ENCODE results near the gene IL22RA2. TPM values are rescaled to one million over a fixed set of nuclear protein-coding genes. Genes with fewer than 3 reads are reported as not detected.

The IL22RA2 gene
- total RNA-seq, 1 experiment from 2014 or later, result not detected

GRCh38 chr6:137149035-137149393, 24.4 kb downstream of the IL22RA2 start:
- Histone ChIP-seq H3K36me3 (ENCODE audit: control insufficient read depth, insufficient read depth, low read length) (no peaks in the 10 kb centered on the region), H3K9me3 (ENCODE audit: control insufficient read depth, insufficient read depth, low read depth, low read length) (no peaks in the 10 kb centered on the region), H3K4me3 (ENCODE audit: low read depth in 2 of 2, low read length in 2 of 2) (no peak overlapping the region), H3K27me3 (ENCODE audit: control insufficient read depth, insufficient read depth, low read length) (no peaks in the 10 kb centered on the region; the same call in 1 of the 2 replicates), H3K4me1 (ENCODE audit: control insufficient read depth, insufficient read depth, low read length) (no peaks in the 10 kb centered on the region), H3K27ac (ENCODE audit: low read length) (no peak overlapping the region)
- intact Hi-C loops (cut with micrococcal nuclease; ENCODE audit: unreplicated experiment), result no loop called here
- ChIA-PET CTCF (no interaction called here), POLR2A (no interaction called here)
- no peak for DNase-seq (ENCODE audit: low read depth, low spot score)
- in situ Hi-C loops (cut with HindIII; ENCODE audit: low pct_unique_long_range_greater_than_20kb, low sequenced_read_pairs), result no loop called here
- ATAC-seq, result no peak
- no TSS peak for BruUV-seq (replicated peaks)
- TF ChIP-seq REST (IDR thresholded peaks at IDR 0.05; ENCODE audit: insufficient read depth in 1 of 2, low read depth in 2 of 2, low read length in 1 of 2) (no peak), TCF7L2 (IDR thresholded peaks at IDR 0.05; ENCODE audit: low read depth, low read length) (no peak), SIN3A (IDR thresholded peaks at IDR 0.05; ENCODE audit: borderline replicate concordance, insufficient read depth, low read depth, low read length) (no peak), CTCF (IDR thresholded peaks at IDR 0.05) (no peak), POLR2AphosphoS5 (IDR thresholded peaks at IDR 0.05; ENCODE audit: low read depth, low read length) (no peak)

- in situ Hi-C loops (cut with HindIII; ENCODE audit: low pct_unique_long_range_greater_than_20kb, low sequenced_read_pairs), result no loop called here
- no peaks in the 10 kb centered on the region for H3K36me3 ChIP-seq (ENCODE audit: control insufficient read depth, insufficient read depth, low read length)
- no TSS peak for BruUV-seq (replicated peaks)
- POLR2A ChIA-PET, result no interaction called here
- no peak overlapping the region for H3K4me3 ChIP-seq (ENCODE audit: low read depth in 2 of 2, low read length in 2 of 2)
- H3K9me3 ChIP-seq (ENCODE audit: control insufficient read depth, insufficient read depth, low read depth, low read length), result no peaks in the 10 kb centered on the region
- CTCF ChIA-PET, result no interaction called here
- H3K27me3 ChIP-seq (ENCODE audit: control insufficient read depth, insufficient read depth, low read length), result no peaks in the 10 kb centered on the region; the same call in 1 of the 2 replicates
- H3K4me1 ChIP-seq (ENCODE audit: control insufficient read depth, insufficient read depth, low read length), result no peaks in the 10 kb centered on the region
- intact Hi-C loops (cut with micrococcal nuclease; ENCODE audit: unreplicated experiment), result no loop called here
- TF ChIP-seq SIN3A (IDR thresholded peaks at IDR 0.05; ENCODE audit: borderline replicate concordance, insufficient read depth, low read depth, low read length), result no peak
- no peak for DNase-seq (ENCODE audit: low read depth, low spot score)
- ATAC-seq, result no peak
- H3K27ac ChIP-seq (ENCODE audit: low read length), result no peak overlapping the region
These were observed 25.0 kb downstream of the IL22RA2 start for GRCh38 chr6:137148306-137149034.

DNA sequence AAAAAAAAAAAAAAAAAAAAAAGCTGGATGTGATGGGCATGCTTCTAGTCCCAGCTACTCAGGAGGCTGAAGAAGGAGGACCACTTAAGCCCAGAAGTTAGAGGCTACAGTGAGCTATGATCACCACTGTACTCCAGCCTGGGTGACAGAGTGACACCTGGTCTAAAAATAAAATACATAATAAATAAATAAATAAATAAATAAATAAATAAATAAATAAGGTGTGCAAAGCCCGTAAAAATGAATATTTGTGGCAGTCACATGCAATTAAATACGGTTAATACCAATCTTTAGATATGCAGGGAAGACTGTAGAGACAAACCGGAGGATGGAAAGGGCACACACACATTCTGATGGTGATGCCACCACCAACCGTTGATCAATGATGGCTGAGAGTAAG, 26.2 kb downstream of the IL22RA2 start:
- Histone ChIP-seq H3K36me3 (ENCODE audit: control insufficient read depth, insufficient read depth, low read length) (no peaks in the 10 kb centered on the region), H3K27me3 (ENCODE audit: control insufficient read depth, insufficient read depth, low read length) (no peaks in the 10 kb centered on the region; the same call in 1 of the 2 replicates), H3K9me3 (ENCODE audit: control insufficient read depth, insufficient read depth, low read depth, low read length) (no peaks in the 10 kb centered on the region), H3K4me1 (ENCODE audit: control insufficient read depth, insufficient read depth, low read length) (no peaks in the 10 kb centered on the region), H3K27ac (ENCODE audit: low read length) (no peak overlapping the region), H3K4me3 (ENCODE audit: low read depth in 2 of 2, low read length in 2 of 2) (no peak overlapping the region)
- DNase-seq (ENCODE audit: low read depth, low spot score), result no peak
- ChIA-PET POLR2A (interaction anchor here (0.7 kb wide), 1 partner anchor 83 kb away, joined by 9 read pairs; no protein-coding TSS in a partner anchor), CTCF (no interaction called here)
- BruUV-seq (replicated peaks), result no TSS peak
- ATAC-seq, result no peak
- TF ChIP-seq POLR2AphosphoS5 (IDR thresholded peaks at IDR 0.05; ENCODE audit: low read depth, low read length) (no peak), REST (IDR thresholded peaks at IDR 0.05; ENCODE audit: insufficient read depth in 1 of 2, low read depth in 2 of 2, low read length in 1 of 2) (no peak), CTCF (IDR thresholded peaks at IDR 0.05) (no peak), TCF7L2 (IDR thresholded peaks at IDR 0.05; ENCODE audit: low read depth, low read length) (no peak), SIN3A (IDR thresholded peaks at IDR 0.05; ENCODE audit: borderline replicate concordance, insufficient read depth, low read depth, low read length) (no peak)
- intact Hi-C loops (cut with micrococcal nuclease; ENCODE audit: unreplicated experiment), result no loop called here
- in situ Hi-C loops (cut with HindIII; ENCODE audit: low pct_unique_long_range_greater_than_20kb, low sequenced_read_pairs), result no loop called here

Measured in Panc1 (cell line).